GM19193 (cell line): ENCODE measurements around the gene SRSF9.

Source experiments
- POLR2A ChIP-seq: IDR thresholded peaks from 4 replicates; pipeline ENCODE4 v1.6.1; 2011; ENCODE audit not compliant: insufficient read depth, insufficient read length; ENCODE audit errors: extremely low read depth

SRSF9 gene

DNA sequence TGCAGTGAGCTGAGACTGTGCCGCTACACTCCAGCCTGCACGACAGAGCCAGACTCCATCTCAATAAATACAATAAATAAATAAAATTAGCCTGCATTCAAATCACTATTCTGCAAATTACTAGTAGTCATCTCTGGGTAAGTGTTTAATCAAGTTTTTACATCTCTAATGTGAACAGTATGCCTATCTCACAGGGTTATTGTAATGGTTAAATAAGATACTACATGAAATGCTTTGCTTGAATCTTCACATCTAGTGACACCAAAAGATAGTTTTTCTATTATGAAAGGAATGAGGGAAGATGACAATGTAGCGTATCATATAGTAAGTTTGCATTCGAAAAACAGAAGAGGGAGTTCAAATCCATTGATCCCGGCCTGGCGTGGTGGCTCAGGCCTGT is 2.1 kb downstream of the SRSF9 start:
- no peak for TF ChIP-seq POLR2A

DNA sequence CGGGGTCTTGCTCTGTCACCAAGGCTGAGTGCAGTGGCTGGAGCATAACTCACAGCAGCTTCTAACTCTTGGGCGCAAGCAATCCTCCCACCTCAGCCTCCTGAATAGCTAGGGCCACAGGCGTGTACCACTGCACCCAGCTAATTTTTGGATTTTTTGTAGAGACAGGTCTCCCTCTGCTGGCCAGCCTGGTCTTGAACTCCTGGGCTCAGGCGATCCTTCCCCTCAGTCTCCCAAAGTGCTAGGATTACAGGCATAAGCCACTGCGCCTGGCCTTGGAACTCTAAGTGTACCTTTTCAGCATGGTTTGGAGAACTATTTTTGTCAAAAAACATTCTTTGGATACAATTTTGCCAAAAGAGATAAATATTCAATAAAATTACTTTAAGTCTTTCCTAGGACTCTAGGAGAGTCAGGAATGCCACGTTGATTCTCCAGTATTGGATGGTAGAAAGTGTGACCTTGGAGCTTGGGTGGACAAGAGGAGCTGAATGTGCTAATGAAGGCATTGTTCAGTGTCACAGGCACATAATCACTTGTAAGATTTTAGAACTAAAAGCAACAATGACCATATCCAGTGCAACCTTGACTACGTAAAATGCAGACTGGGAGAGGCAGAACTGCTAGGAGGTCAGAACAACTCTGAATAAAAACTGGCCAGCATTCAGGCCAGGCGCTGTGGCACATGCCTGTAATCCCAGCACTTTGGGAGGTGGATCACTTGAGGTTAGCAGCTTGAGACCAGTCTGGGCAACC is 2.8 kb downstream of the SRSF9 start:
- TF ChIP-seq POLR2A, result no peak

DNA sequence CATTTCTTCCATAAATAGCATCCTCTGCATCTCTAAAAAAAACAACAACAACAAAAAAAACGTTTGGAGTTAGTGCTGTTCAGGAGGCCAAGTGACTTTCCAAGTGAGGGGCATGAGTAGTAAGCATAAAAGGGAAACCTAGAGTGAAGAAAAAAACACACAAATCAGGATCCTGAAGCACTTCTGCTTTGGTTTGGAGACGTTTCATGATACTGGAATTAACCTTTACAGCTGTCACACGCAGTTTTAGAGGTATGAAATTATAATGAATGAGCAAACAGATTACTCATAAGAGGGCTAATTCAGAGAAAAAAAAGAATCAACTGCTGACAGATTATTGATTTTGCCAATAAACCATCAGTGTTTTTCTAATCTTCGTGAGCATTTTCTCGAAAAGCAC is 3.8 kb downstream of the SRSF9 start:
- TF ChIP-seq POLR2A, result no peak

DNA sequence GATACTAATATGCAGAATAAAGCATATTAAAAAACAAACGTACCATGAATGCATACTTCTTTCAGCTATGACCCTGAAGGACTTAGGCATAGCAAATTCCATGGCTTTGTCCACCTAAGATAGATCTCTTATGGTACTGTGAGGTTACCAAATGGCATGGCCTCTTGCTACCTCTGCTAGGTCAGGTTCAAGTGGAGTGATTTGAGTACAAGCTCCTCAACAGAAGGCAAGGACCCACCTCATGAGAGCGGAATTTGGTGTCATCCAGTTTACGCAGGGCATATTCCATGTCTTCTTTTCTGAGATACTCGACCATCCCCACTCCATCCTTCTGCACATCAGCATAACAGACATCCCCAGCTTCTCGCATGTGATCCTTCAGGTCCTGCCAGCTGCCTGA is 5.8 kb downstream of the SRSF9 start:
- peak; percentile 25 for TF ChIP-seq POLR2A

DNA sequence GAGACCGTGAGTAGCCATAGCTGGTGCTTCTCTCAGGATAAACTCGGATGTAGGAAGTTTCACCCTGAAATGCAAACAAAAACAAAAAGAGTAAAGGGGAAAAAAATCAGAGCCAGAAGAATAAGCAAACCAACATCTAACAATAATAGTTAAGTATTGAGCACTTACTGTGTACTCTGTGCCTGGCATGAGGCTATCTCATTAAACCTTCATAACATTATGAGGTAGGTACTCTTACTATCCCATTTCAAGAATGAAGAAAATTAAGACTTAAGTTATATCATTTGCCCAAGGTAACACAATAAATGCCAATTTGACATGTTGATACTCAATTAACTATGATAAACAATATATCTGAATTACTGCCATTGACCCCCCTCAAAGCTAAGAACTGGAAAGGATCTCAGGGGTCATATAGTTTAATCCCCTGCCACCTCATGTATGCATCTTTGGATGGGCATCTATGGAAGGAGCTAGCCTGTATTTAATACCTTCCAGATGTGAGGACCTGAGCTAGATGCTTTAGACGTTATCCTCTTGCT is 7.4 kb downstream of the SRSF9 start:
- TF ChIP-seq POLR2A, result no peak

DNA sequence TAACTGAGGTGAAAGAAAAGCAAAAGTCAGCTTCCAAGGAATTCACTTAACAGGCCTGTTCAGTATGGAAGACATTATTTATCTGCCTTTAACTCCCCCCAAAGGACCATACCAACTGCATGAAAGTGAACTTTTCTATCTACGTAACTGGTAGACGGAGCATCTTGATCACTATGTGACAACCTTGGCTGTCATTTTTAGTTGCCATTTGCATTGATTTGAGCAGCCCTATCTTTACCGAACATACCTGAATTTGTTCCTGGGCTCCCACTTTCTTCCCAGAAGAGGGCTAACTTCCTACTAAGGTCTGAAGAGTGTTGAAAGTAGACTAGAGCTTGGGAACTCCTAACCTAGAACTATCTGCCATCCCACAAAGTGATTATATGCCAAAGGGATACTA is 9.4 kb downstream of the SRSF9 start:
- no peak for TF ChIP-seq POLR2A

DNA sequence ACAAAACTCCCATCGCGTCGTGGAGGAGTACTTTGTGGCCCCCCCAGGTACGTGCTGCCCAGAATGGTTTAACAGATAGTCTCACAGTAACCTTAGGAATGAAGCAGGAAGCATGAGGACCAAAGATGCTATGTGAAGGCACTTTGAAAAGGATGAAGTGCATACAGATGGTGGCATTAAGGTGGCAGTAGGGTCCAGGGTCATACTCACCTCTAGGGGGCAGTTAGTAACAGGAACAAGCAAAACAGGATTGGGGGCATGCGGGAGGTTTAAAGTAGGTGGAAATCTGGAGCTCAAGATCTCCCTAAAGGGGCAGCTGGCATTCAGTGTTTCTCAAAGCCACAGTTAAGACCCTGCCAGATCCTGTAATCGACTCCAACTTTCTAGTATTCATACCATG is 12.4 kb downstream of the SRSF9 start:
- TF ChIP-seq POLR2A, result no peak

DNA sequence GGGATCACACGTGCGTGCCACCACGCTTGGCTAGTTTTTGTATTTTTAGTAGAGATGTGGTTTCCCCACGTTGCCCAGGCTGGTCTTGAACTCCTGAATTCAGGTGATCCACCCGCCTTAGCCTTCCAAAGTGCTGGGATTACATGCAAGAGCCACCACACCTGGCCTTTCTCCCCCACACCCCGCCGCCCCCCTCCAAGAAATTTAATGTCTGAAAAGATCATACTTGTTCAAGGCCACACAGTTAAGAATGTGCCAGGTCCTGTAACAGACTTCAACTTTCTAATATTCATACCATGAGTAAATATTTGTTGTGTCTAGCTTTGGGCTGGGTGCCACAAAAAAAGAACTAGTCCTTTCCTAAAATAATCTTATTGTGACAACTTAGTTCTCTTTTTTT is 14.2 kb downstream of the SRSF9 start:
- TF ChIP-seq POLR2A, result no peak

DNA sequence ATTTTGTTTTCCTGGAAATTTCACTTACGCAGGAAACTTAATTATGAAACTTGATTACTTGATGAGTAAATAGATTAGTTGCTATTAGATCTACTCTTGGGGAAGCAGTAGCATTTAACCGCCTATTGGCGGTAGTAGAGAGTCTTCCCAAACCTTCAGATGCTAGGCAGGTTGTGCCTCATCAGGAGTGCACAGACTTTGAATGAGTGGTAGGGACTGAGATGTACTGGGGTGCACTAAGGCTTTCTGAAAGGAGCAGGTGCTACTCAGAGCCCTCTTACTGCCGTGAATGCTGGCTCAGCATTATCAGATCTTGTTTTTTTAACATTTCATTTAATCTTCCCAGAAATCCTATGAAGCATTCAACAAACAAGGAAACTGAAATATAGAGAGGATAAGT is 15.6 kb downstream of the SRSF9 start:
- no peak for TF ChIP-seq POLR2A

DNA sequence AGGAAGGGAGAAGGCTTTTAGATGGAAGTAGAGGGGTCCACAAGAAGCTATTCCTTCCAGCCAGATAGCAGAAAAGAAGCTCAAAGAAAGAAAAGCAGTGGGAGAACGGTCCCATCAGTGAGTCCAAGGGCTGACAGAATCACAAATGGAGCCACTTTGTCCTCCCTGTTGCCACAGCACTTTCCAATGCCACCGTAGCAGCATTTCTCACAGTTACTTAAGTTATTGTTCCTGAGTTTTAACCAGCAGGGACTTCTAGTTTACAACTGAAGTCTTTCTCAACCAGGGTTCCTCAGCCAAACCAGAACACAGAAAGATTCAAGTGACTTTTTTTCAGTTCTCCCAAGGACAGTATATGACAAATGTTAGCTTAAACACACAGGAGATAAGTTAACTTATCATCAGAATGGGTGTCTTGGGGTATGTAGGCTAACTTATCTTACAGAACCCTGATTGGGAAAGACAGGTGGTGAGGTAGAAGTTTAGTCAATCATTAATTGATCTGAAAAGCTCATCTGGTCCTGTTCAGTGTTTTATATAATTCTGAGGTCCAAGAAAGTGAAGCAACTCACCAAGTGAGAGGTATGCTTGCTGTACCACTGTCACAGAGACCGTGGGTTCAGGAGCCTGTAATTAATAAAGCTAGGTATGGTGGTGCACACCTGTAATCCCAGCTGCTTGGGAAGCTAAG is 16.3 kb downstream of the SRSF9 start:
- TF ChIP-seq POLR2A, result no peak

DNA sequence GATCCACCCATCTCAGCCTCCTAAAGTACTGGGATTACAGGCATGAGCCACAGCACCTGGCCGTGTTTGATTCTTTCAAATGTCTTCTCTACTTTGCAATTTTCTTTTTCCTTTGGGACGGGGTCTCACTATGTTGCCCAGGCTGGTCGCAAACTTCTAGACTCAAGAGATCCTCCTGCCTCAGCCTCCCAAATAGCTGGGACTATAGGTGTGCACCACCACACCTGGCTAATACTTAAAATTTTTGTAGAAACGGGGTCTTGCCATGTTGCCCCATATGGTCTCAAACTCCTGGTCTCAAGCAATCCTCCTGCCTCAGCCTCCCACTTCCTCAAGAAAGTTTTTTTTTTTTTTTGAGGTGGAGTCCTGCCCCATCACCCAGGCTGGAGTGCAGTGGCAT is 21.6 kb downstream of the SRSF9 start:
- no peak for TF ChIP-seq POLR2A

DNA sequence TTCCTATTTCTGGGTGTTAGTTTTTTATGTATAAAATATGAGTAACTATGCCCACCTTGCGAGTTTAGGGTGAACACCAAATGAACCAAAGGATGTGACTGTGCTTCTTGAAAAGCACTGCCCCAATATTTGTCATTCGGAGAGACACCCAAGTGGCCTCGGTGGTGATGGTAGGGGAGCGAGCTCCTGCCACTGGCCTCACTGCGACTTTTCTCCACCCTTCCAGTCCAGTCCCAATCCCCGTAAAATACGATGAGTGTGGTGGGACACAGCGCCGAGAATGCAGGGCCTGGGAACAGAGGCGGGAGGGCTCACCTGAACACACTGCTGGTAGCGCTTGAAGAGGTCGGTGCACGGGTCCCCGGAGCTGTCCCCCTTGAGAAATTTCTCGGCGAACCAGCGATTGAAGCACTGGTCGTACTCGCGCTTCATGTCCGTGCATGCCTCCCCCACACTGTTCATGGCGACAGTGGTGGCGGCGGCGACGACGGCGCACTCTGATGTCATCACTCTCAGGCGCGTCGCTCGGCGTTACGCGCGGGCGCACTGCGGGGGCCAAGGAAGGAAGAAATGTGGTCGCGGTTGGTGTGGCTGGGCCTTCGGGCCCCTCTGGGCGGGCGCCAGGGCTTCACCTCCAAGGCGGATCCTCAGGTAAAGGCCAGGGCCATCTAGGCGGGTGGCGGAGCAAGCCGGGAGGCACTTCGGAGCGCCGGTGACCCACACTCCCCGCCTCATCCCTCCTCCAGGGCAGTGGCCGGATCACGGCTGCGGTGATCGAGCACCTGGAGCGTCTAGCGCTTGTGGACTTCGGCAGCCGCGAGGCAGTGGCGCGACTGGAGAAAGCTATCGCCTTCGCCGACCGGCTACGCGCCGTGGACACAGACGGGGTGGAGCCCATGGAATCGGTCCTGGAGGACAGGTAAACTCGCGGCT is 23.4 kb downstream of the SRSF9 start, which contains the start of the genes GATC and TRIAP1:
TSS of gene GATC (plus strand) at position 534 of the 933 bp plus-strand sequence. CDS start at position 571, 37 bp downstream.
TSS of gene TRIAP1 (minus strand) at position 474 of the 933 bp plus-strand sequence. CDS start at position 462, 12 bp downstream.
- TF ChIP-seq POLR2A, result peak; percentile 97

DNA sequence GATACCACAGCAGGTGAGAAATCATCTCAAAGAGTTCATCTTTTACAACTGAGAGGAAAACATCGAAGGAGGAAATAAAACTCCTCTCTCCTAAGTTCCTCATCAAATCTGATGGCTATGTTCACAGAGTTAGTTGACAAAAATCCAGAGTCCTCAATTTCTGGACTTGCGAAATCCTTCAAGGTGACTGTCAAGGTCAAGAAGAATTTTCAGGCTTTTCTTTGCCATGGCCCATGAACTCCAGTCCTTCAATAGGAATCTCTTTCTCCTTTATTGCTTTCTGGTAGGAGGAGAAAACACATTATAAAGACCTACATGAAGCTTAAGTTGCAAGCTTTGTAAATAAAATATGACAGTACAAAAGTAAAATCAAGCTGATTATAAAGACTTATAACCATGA is 24.9 kb downstream of the SRSF9 start:
- no peak for TF ChIP-seq POLR2A

DNA sequence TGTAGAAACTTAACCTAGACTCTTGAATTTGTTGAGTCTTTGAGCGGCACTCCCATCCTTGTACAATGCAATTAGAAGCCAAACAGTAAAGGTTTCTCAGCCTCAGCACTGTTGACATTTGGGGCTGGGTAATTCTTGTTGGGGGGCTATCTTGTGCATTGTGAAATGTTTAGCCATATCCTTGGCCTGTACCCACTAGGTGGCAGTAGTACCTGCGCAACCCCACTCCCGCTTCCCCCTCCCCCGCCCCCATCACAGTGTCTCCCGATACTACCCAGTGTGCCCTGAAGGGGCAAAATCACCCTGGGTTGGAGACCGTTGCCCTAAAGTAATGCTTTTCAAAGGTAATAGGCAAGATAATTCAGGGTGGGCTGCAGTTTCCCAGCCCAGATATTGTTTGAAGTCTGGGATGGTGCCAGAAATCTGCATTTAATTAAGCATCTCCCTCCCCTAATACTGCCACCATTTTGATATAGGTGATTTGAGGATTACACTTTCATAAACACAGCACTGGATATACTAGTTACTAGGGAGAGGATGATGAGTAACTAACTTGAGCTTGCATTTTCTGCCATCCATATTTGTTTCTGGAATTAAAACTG is 29.8 kb downstream of the SRSF9 start:
- no peak for TF ChIP-seq POLR2A
